Retinal pigment epithelial cell (primary cell): Measurements from ENCODE around the gene MAD1L1.

Experiments used
- DNase-seq: peaks from one replicate; pipeline ENCODE4 v3.0.0-alpha.2; 2010; ENCODE audit warnings: low read depth
- H3K4me3 ChIP-seq: 2 replicates; pipeline ENCODE4 v1.5.1; 2011; ENCODE audit warnings: mild to moderate bottlenecking, low read length, control low read depth, moderate library complexity
- CTCF ChIP-seq: conservative IDR thresholded peaks from 2 replicates; pipeline ENCODE4 v1.5.1; 2011; ENCODE audit warnings: low read depth, low read length, control low read depth, inconsistent platforms

The MAD1L1 gene

GRCh38 chr7:1939434-1940401 is 293.0 kb downstream of the MAD1L1 start:
- H3K4me3 ChIP-seq = no peak overlapping the region
- DNase-seq = no peak
- no peak for TF ChIP-seq CTCF

DNA sequence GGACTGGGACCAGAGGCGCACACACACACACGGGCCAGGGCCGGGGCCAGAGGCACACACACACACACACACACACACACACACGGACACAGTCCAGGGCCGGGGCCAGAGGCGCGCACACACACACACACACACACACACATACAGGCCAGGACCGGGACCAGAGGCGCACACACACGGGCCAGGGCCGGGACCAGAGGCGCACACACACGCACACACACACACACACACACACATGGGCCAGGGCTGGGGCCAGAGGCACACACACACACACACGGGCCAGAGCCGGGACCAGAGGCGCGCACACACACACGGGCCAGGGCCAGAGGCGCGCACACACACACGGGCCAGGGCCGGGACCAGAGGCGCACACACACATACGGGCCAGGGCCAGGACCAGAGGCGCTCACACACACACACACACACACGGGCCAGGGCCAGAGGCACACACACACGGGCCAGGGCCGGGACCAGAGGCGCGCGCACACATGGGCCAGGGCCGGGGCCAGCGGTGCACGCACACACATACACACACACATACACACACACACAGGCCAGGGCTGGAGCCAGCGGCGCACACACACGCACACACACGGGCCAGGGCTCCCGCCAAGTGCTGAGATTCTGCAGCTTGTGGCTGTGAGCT is 293.8 kb downstream of the MAD1L1 start:
- H3K4me3 ChIP-seq = no peak overlapping the region
- no peak for TF ChIP-seq CTCF
- DNase-seq = no peak

DNA sequence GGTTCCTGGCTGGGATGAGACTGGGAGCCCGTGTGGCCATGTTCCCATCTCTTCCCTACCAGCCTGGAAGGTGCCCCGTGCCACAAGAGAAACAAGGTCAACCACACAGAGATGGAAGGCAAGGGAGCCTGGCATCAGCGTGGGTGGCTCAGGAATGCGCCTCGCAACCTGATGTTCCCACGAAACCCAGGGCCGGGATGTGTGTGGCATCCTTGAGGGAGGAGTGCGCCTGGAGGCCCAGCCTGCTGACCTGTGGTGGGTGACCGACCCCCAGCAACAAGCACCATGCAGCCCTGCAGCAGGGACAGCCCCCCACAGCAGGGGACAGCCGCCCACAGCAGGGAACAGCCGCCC is 295.5 kb downstream of the MAD1L1 start:
- no peak for TF ChIP-seq CTCF
- H3K4me3 ChIP-seq = no peak overlapping the region
- DNase-seq = no peak

- no peak for DNase-seq
- no peak overlapping the region for H3K4me3 ChIP-seq
- no peak for TF ChIP-seq CTCF
Observed at GRCh38 chr7:1936531-1937251, 296.1 kb downstream of the MAD1L1 start.

DNA sequence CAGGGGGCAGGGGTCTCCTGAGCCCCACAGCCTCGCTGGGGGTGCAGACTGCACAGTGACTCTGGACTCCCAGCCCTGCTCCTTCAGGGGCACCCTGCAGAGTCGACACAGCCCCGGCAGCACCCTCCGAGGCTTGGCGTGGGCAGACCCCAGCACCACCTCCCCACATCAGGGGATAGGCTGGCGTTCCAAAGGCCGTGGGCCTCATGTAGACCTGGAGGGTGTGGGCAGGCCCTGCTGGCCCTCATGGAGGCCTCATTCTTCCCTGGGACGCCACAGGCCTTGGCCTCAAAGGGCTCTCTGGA is 296.8 kb downstream of the MAD1L1 start:
- no peak overlapping the region for H3K4me3 ChIP-seq
- DNase-seq = no peak
- TF ChIP-seq CTCF = no peak

DNA sequence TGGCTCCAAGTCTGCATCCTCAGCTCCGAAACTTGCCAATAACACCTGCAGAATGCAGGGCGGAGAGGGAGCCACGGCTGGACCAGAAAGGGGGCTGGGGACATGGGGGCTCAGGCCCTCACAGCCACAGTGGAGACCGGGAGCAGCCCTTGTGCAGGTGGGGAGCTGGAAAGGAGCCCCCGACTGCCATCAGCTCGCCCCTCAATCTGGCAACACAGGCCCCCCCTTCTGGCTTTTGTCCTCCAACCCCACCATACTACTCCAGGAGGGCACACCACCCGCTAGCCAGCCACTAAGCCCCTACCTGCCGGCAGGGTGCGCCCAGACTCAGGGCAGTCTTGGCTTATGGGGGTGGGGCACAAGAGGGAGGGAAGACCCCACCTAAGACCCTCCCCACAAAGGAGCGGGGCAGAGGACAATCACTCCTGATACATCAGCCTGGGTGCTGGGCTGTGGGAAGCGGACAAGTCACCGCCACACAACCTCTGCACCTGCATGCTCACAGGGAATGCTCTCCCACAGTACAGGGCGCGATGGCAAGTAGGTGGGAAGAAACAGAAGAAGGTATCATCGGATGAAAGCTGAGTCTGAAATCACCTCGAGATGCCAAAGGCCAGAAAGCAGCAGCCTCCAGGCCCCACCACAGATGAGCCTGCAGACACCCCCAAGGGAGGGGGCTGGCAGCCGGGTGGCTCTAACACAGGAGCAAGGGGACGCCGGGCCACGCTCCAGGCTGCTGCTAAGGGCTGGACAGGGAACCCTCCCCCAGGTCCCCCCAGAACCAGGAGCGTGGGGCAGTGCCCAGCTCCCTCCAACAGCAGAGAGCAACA is 297.4 kb downstream of the MAD1L1 start:
- no peak overlapping the region for H3K4me3 ChIP-seq
- DNase-seq = no peak
- TF ChIP-seq CTCF = no peak
